IMR-90 (cell line): Measurements from ENCODE around the gene RND3. TPM values are rescaled to one million over a fixed set of nuclear protein-coding genes. Genes with fewer than 3 reads are reported as not detected.

ENCODE experiments used
- ATAC-seq: fragments of 200-7000 bp; cut with Tn5 transposase; 2 replicates; pipeline ENCODE4 v1.9.1; 2020; ENCODE audit warnings: low read depth, mild to moderate bottlenecking, moderate library complexity
- BruUV-seq: library from RNA; stranded (reverse); fragments of 400-500 nt; replicated peaks from 2 replicates; lab custom pipeline; 2021; lab: Mats Ljungman, UMichigan
- CTCF ChIA-PET: fragments of 300-600 bp; formaldehyde crosslinking; extraction: SDS; loops from one replicate; lab custom pipeline; 2021; ENCODE audit warnings: antibody characterized with exemption; lab: Yijun Ruan, JAX
- POLR2A ChIA-PET: fragments of 300-600 bp; sonication (Branson Sonifier 250); formaldehyde crosslinking; loops from one replicate; lab custom pipeline; 2022; ENCODE audit warnings: antibody characterized with exemption; ENCODE audit not compliant: unreplicated experiment; lab: Charles Lee
- DNase-seq: peaks from one replicate; pipeline ENCODE4 v3.0.0; 2013
- H2AFZ ChIP-seq: replicated peaks from 2 replicates; pipeline ENCODE3; 2013; ENCODE audit warnings: low read length, mild to moderate bottlenecking; ENCODE audit not compliant: poor library complexity
- H2AK5ac ChIP-seq: 2 replicates; pipeline ENCODE4 v1.6.1; 2013; ENCODE audit warnings: low read depth, low read length, inconsistent platforms
- H2AK9ac ChIP-seq: replicated peaks from 2 replicates; pipeline ENCODE3; 2013; ENCODE audit warnings: mild to moderate bottlenecking, low read depth, low read length, moderate library complexity; ENCODE audit not compliant: poor library complexity
- H2BK120ac ChIP-seq: 2 replicates; pipeline ENCODE4 v1.6.1; 2013; ENCODE audit warnings: low read depth, low read length, inconsistent platforms
- H2BK15ac ChIP-seq: 3 replicates; pipeline ENCODE4 v1.6.1; 2013; ENCODE audit warnings: low read depth, low read length, inconsistent platforms
- H2BK20ac ChIP-seq: 2 replicates; pipeline ENCODE4 v1.6.1; 2013; ENCODE audit warnings: low read depth, mild to moderate bottlenecking, inconsistent platforms, low read length, moderate library complexity
- H2BK5ac ChIP-seq: 2 replicates; pipeline ENCODE4 v1.6.1; 2013; ENCODE audit warnings: mild to moderate bottlenecking, low read depth, low read length, inconsistent platforms; ENCODE audit not compliant: poor library complexity, severe bottlenecking
- H3K14ac ChIP-seq: replicated peaks from 2 replicates; pipeline ENCODE4 v1.6.1; 2013; ENCODE audit warnings: low read depth, low read length, inconsistent platforms
- H3K18ac ChIP-seq: 2 replicates; pipeline ENCODE4 v1.6.1; 2013; ENCODE audit warnings: low read depth, low read length, control low read depth
- H3K23ac ChIP-seq: 2 replicates; pipeline ENCODE4 v1.6.1; 2013; ENCODE audit warnings: low read depth, low read length, inconsistent platforms
- H3K27ac ChIP-seq: 2 replicates; pipeline ENCODE4 v1.5.1; 2013; ENCODE audit warnings: mild to moderate bottlenecking, control low read depth, low read length; ENCODE audit not compliant: insufficient read depth
- H3K27me3 ChIP-seq: 2 replicates; pipeline ENCODE4 v1.6.1; 2013; ENCODE audit warnings: low read length; ENCODE audit not compliant: control insufficient read depth, insufficient read depth
- H3K36me3 ChIP-seq: 2 replicates; pipeline ENCODE4 v1.6.1; 2013; ENCODE audit warnings: low read length, mixed read lengths; ENCODE audit not compliant: control insufficient read depth, insufficient read depth
- H3K4ac ChIP-seq: 2 replicates; pipeline ENCODE4 v1.6.1; 2013; ENCODE audit warnings: low read depth, low read length, inconsistent platforms
- H3K4me1 ChIP-seq: 2 replicates; pipeline ENCODE4 v1.6.1; 2013; ENCODE audit warnings: low read length, mixed read lengths; ENCODE audit not compliant: control insufficient read depth, insufficient read depth
- H3K4me2 ChIP-seq: 2 replicates; pipeline ENCODE4 v1.6.1; 2013; ENCODE audit warnings: low read depth, mild to moderate bottlenecking, control low read depth, low read length, moderate library complexity
- H3K4me3 ChIP-seq: 2 replicates; pipeline ENCODE4 v1.5.1; 2013; ENCODE audit warnings: low read depth, mild to moderate bottlenecking, control low read depth, low read length, moderate library complexity; ENCODE audit not compliant: insufficient read depth
- H3K56ac ChIP-seq: 2 replicates; pipeline ENCODE4 v1.6.1; 2013; ENCODE audit warnings: low read length, inconsistent platforms; ENCODE audit not compliant: insufficient read depth; ENCODE audit errors: extremely low read depth
- H3K79me1 ChIP-seq, 2 experiments: 2 replicates each; pipeline ENCODE4 v1.6.1; 2013; ENCODE audit warnings: low read length in 2 of 2, inconsistent platforms in 1 of 2, low read depth in 1 of 2
- H3K9ac ChIP-seq: 2 replicates; pipeline ENCODE4 v1.6.1; 2013; ENCODE audit warnings: low read depth, low read length, control low read depth
- H3K9me1 ChIP-seq: 2 replicates; pipeline ENCODE4 v1.6.1; 2013; ENCODE audit warnings: low read length, inconsistent platforms; ENCODE audit not compliant: insufficient read depth
- H3K9me3 ChIP-seq: 2 replicates; pipeline ENCODE4 v1.6.1; 2013; ENCODE audit warnings: low read length; ENCODE audit not compliant: control insufficient read depth, insufficient read depth
- H4K20me1 ChIP-seq: 2 replicates; pipeline ENCODE4 v1.6.1; 2013; ENCODE audit warnings: low read length, inconsistent platforms; ENCODE audit not compliant: insufficient read depth
- H4K5ac ChIP-seq: 2 replicates; pipeline ENCODE4 v1.6.1; 2013; ENCODE audit warnings: mild to moderate bottlenecking, low read depth, low read length, control low read depth
- H4K8ac ChIP-seq, 2 experiments: 2 replicates each; pipeline ENCODE4 v1.6.1; 2013; ENCODE audit warnings: low read depth in 2 of 2, low read length in 2 of 2, control low read depth in 1 of 2, inconsistent platforms in 1 of 2
- H4K91ac ChIP-seq: 2 replicates; pipeline ENCODE4 v1.6.1; 2013; ENCODE audit warnings: low read depth, low read length, inconsistent platforms; ENCODE audit not compliant: insufficient read depth
- BHLHE40 ChIP-seq: fragments of 150-350 bp; IDR thresholded peaks from 2 replicates; pipeline ENCODE4 v1.6.1; 2016; ENCODE audit warnings: mild to moderate bottlenecking, low read depth, low read length
- CEBPB ChIP-seq: IDR thresholded peaks from 2 replicates; pipeline ENCODE4 v1.6.1; 2012; ENCODE audit warnings: low read depth, low read length, improper control_type of control experiment
- CHD1 ChIP-seq: IDR thresholded peaks from 2 replicates; pipeline ENCODE4 v1.6.1; 2012; ENCODE audit warnings: low read depth, low read length, improper control_type of control experiment
- CTCF ChIP-seq: conservative IDR thresholded peaks from 2 replicates; pipeline ENCODE4 v1.5.1; 2012; ENCODE audit warnings: mild to moderate bottlenecking, low read depth, low read length, improper control_type of control experiment
- ELK1 ChIP-seq: fragments of 150-350 bp; IDR thresholded peaks from 2 replicates; pipeline ENCODE4 v1.6.1; 2016; ENCODE audit warnings: low read depth, mild to moderate bottlenecking, low read length, moderate library complexity, borderline replicate concordance
- MAZ ChIP-seq: IDR thresholded peaks from 2 replicates; pipeline ENCODE4 v1.6.1; 2012; ENCODE audit warnings: low read depth, mild to moderate bottlenecking, low read length, improper control_type of control experiment, moderate library complexity, borderline replicate concordance
- MXI1 ChIP-seq: IDR thresholded peaks from 2 replicates; pipeline ENCODE4 v1.6.1; 2012; ENCODE audit warnings: low read depth, mild to moderate bottlenecking, low read length, moderate library complexity, borderline replicate concordance
- RAD21 ChIP-seq: IDR thresholded peaks from 2 replicates; pipeline ENCODE4 v1.6.1; 2012; ENCODE audit warnings: low read length, improper control_type of control experiment
- RCOR1 ChIP-seq: IDR thresholded peaks from 2 replicates; pipeline ENCODE4 v1.6.1; 2012; ENCODE audit warnings: mild to moderate bottlenecking, low read length, improper control_type of control experiment; ENCODE audit not compliant: insufficient replicate concordance
- RFX5 ChIP-seq: IDR thresholded peaks from 2 replicates; pipeline ENCODE4 v1.8.0; 2012; ENCODE audit warnings: low read depth, mild to moderate bottlenecking, low read length, moderate library complexity
- SMC3 ChIP-seq: fragments of 150-350 bp; IDR thresholded peaks from 2 replicates; pipeline ENCODE4 v1.6.1; 2016; ENCODE audit warnings: low read depth, mild to moderate bottlenecking, antibody characterized with exemption, low read length, moderate library complexity
- WGBS, 2 experiments: methylation state at CpG; one replicate each; pipeline versions ENCODE4 v1.1.5 to v1.1.7; 2013; ENCODE audit warnings: missing lambda C conversion rate in 2 of 2; ENCODE audit not compliant: insufficient read length in 1 of 2; ENCODE audit errors: extremely low coverage in 2 of 2; 5-methylcytosine and 5-hydroxymethylcytosine counted together
- dilution Hi-C: fragments of 300-500 bp; cut with HindIII; formaldehyde crosslinking; loops from one replicate; pipeline ENCODE4 v1.14.3; 2018; ENCODE audit warnings: low sequenced_read_pairs; ENCODE audit not compliant: unreplicated experiment
- in situ Hi-C: fragments of 300-500 bp; cut with MboI; formaldehyde crosslinking; loops from 3 replicates; pipeline ENCODE4 v1.14.3; 2019; ENCODE audit warnings: low sequenced_read_pairs, inconsistent platforms, mixed read lengths
- intact Hi-C: fragments of 100-400 bp; cut with micrococcal nuclease; formaldehyde crosslinking; loops from 2 replicates; pipeline ENCODE4 v1.10.0; 2022
- polyA plus RNA-seq, 3 experiments: library from polyadenylated mRNA; depleted of rRNA; stranded (reverse); fragments of >200 nt; gene quantifications; 2 replicates each; pipeline ENCODE4 v1.2.3, GENCODE V29; 2012; ENCODE audit warnings: low replicate concordance in 1 of 3
- total RNA-seq: library from RNA; depleted of rRNA; stranded (reverse); fragments of >200 nt; gene quantifications from 2 replicates; pipeline ENCODE4 v1.2.3, GENCODE V29; 2012

The RND3 gene
- total and polyA plus RNA-seq, 2 of the 4 experiments (the other 2 are of a cell fraction), result 111 to 449 TPM

- no peak overlapping the region for H3K9ac ChIP-seq
- TF ChIP-seq MAZ, result no peak
- no peak for TF ChIP-seq RFX5
- TF ChIP-seq CEBPB, result no peak
- no peak for TF ChIP-seq RCOR1
- TF ChIP-seq BHLHE40, result no peak
- no peak for TF ChIP-seq CHD1
- no peak for TF ChIP-seq RAD21
- TF ChIP-seq CTCF, result no peak
- TF ChIP-seq MXI1, result no peak
- TF ChIP-seq ELK1, result no peak
- no peak for TF ChIP-seq SMC3
- POLR2A ChIA-PET, result no interaction called here
- no peak overlapping the region for H2AK9ac ChIP-seq
- peaks cover 6% of the 10 kb centered on the region; the same call in 1 of the 2 replicates for H3K9me1 ChIP-seq
- peaks cover 9% of the 10 kb centered on the region for H3K4me1 ChIP-seq
- CTCF ChIA-PET, result no interaction called here
- H2BK20ac ChIP-seq, result peak overlapping the region; percentile 53
- H3K18ac ChIP-seq, result peak overlapping the region; percentile 82
- dilution Hi-C loops, result no loop called here
- H3K36me3 ChIP-seq, result no peaks in the 10 kb centered on the region
- 0 out of 2 replicates have a peak overlapping the region, but pooled peaks have one; percentile 0 for H4K91ac ChIP-seq
- peak overlapping the region; percentile 20 for H2BK5ac ChIP-seq
- peak overlapping the region; percentile 39; the same call in 1 of the 2 replicates for H3K23ac ChIP-seq
- no peak overlapping the region for H2AFZ ChIP-seq
- in situ Hi-C loops, result no loop called here
- no peaks in the 10 kb centered on the region for H3K27me3 ChIP-seq
- H3K14ac ChIP-seq, result peak overlapping the region; percentile 27; the same call in 1 of the 2 replicates
- H3K27ac ChIP-seq, result no peak overlapping the region
- H4K20me1 ChIP-seq, result no peaks in the 10 kb centered on the region
- no peak for ATAC-seq
- H3K56ac ChIP-seq, result no peak overlapping the region
- no CpG with 5 or more reads among the region's 2 CpGs for WGBS, 2 experiments
- peak overlapping the region; percentile 13 for H2AK5ac ChIP-seq
- H2BK15ac ChIP-seq, result peak overlapping the region; percentile 35; the same call in 2 of the 3 replicates
- H3K4ac ChIP-seq, result no peak overlapping the region
- BruUV-seq, result no TSS peak
- H3K79me1 ChIP-seq, result 0 out of 4 replicates have a peak, but pooled peaks cover 0 to 7% of the 10 kb centered on the region in 2 experiments
- no peaks in the 10 kb centered on the region for H3K9me3 ChIP-seq
- peak overlapping the region; percentile 59 for H2BK120ac ChIP-seq
- no peak overlapping the region for H4K5ac ChIP-seq
- intact Hi-C loops, result no loop called here
- H3K4me3 ChIP-seq, result no peak overlapping the region
- peak overlapping the region in 1 of 2 experiments; percentile 24; a peak in 1 of 4 replicates for H4K8ac ChIP-seq
- DNase-seq, result no peak
- H3K4me2 ChIP-seq, result no peak overlapping the region
Measured at GRCh38 chr2:150508497-150509137, 21.1 kb upstream of the RND3 start.
